CD14-positive monocyte (primary cell): ENCODE measurements around the gene TIPARP. TPM values are rescaled to one million over a fixed set of nuclear protein-coding genes. Genes with fewer than 3 reads are reported as not detected.
"Not testable (repeated sequence)": the region's sequence is repeated elsewhere in the genome, so short reads cannot be mapped to it uniquely, and the experiment has no call there.

Experiments
- DNase-seq, 3 donors: peaks; one replicate each; pipeline ENCODE4 v3.0.0-alpha.2; 2011 to 2022
- H2AFZ ChIP-seq: 2 replicates; pipeline ENCODE4 v1.6.0; 2012; ENCODE audit warnings: mild to moderate bottlenecking, low read depth, low read length, inconsistent platforms; ENCODE audit not compliant: insufficient read depth, poor library complexity, severe bottlenecking
- H3K27ac ChIP-seq, 2 donors: 1 replicate in 1 of 2; 2 replicates in 1 of 2; pipeline ENCODE4 v1.5.1; 2012 to 2013; ENCODE audit warnings: low read length in 2 of 2, control low read depth in 1 of 2, inconsistent platforms in 1 of 2, low read depth in 1 of 2, mild to moderate bottlenecking in 1 of 2
- H3K27me3 ChIP-seq, 2 donors: one replicate each; pipeline versions ENCODE4 v1.6.0 to v1.6.1; 2011 to 2013; ENCODE audit warnings: low read length in 2 of 2; ENCODE audit not compliant: control insufficient read depth in 2 of 2, insufficient read depth in 2 of 2
- H3K36me3 ChIP-seq, 2 donors: replicated peaks in 1 of 2; 1 replicate in 1 of 2; 2 replicates in 1 of 2; pipeline versions ENCODE4 v1.5.1 to v1.6.1; 2012 to 2013; ENCODE audit warnings: low read length in 2 of 2, control low read depth in 1 of 2, inconsistent platforms in 1 of 2, mild to moderate bottlenecking in 1 of 2; ENCODE audit not compliant: insufficient read depth in 2 of 2, control insufficient read depth in 1 of 2
- H3K4me1 ChIP-seq, 2 donors: 1 replicate in 1 of 2; 2 replicates in 1 of 2; pipeline versions ENCODE4 v1.5.1 to v1.6.1; 2012 to 2013; ENCODE audit warnings: low read length in 2 of 2, control low read depth in 1 of 2, inconsistent platforms in 1 of 2, mild to moderate bottlenecking in 1 of 2, moderate library complexity in 1 of 2; ENCODE audit not compliant: insufficient read depth in 2 of 2, control insufficient read depth in 1 of 2
- H3K4me2 ChIP-seq: replicated peaks from 2 replicates; pipeline ENCODE3; 2012; ENCODE audit warnings: low read length, moderate library complexity, mild to moderate bottlenecking; ENCODE audit not compliant: poor library complexity, severe bottlenecking; ENCODE audit errors: extremely low read depth
- H3K4me3 ChIP-seq, 3 experiments: fragments of 200-600 bp in 1 of 3; sonication (generic) in 1 of 3; replicated peaks in 1 of 3; 1 replicate in 2 of 3; 2 replicates in 1 of 3; pipeline ENCODE4 v1.5.1; 2011 to 2013; ENCODE audit warnings: low read length in 3 of 3, mild to moderate bottlenecking in 3 of 3, control low read depth in 2 of 3, low read depth in 2 of 3, inconsistent platforms in 1 of 3, moderate library complexity in 1 of 3
- H3K79me2 ChIP-seq: 2 replicates; pipeline ENCODE4 v1.6.0; 2012; ENCODE audit warnings: mild to moderate bottlenecking, control low read depth, inconsistent platforms, low read length, moderate library complexity; ENCODE audit not compliant: insufficient read depth
- H3K9ac ChIP-seq: 2 replicates; pipeline ENCODE4 v1.6.0; 2017; ENCODE audit warnings: low read length, mild to moderate bottlenecking; ENCODE audit not compliant: insufficient read depth, poor library complexity, severe bottlenecking
- H3K9me3 ChIP-seq, 2 donors: replicated peaks in 1 of 2; 1 replicate in 1 of 2; 2 replicates in 1 of 2; pipeline versions ENCODE4 v1.5.1 to v1.6.1; 2012 to 2013; ENCODE audit warnings: low read length in 2 of 2, control low read depth in 1 of 2; ENCODE audit not compliant: control insufficient read depth in 1 of 2, insufficient read depth in 1 of 2
- H4K20me1 ChIP-seq: 2 replicates; pipeline ENCODE4 v1.6.0; 2012; ENCODE audit warnings: mild to moderate bottlenecking, low read length, control low read depth, moderate library complexity; ENCODE audit not compliant: insufficient read depth
- H3K27ac Mint-ChIP-seq, 7 donors: one replicate each; pipeline ENCODE4 v1.8.0; 2020; ENCODE audit warnings: mild to moderate bottlenecking in 7 of 7, mixed read lengths in 7 of 7, moderate library complexity in 6 of 7, inconsistent platforms in 2 of 7
- H3K27me3 Mint-ChIP-seq, 3 donors: one replicate each; pipeline ENCODE4 v1.8.0; 2021 to 2022; ENCODE audit warnings: low read depth in 3 of 3, mild to moderate bottlenecking in 3 of 3, mixed read lengths in 3 of 3, moderate library complexity in 3 of 3, inconsistent platforms in 1 of 3
- H3K36me3 Mint-ChIP-seq, 2 donors: one replicate each; pipeline ENCODE4 v1.8.0; 2020; ENCODE audit warnings: mixed read lengths in 2 of 2, inconsistent platforms in 1 of 2, mild to moderate bottlenecking in 1 of 2
- H3K4me1 Mint-ChIP-seq: one replicate; pipeline ENCODE4 v1.8.0; 2020; ENCODE audit warnings: mild to moderate bottlenecking, mixed read lengths
- H3K4me3 Mint-ChIP-seq, 2 donors: one replicate each; pipeline ENCODE4 v1.8.0; 2020; ENCODE audit warnings: mild to moderate bottlenecking in 2 of 2, mixed read lengths in 2 of 2, moderate library complexity in 1 of 2
- H3K9me3 Mint-ChIP-seq, 7 donors: one replicate each; pipeline ENCODE4 v1.8.0; 2020 to 2022; ENCODE audit warnings: mixed read lengths in 7 of 7, mild to moderate bottlenecking in 6 of 7, moderate library complexity in 6 of 7, inconsistent platforms in 2 of 7
- CTCF ChIP-seq: fragments of 200-600 bp; IDR thresholded peaks from one replicate; pipeline ENCODE4 v1.8.0; 2022; ENCODE audit warnings: antibody characterized with exemption, mild to moderate bottlenecking
- WGBS: methylation state at CpG from one replicate; pipeline ENCODE4 v1.1.5; 2013; ENCODE audit warnings: missing lambda C conversion rate; ENCODE audit not compliant: insufficient coverage; 5-methylcytosine and 5-hydroxymethylcytosine counted together
- intact Hi-C, 2 donors: fragments of 100-400 bp; cut with micrococcal nuclease; formaldehyde crosslinking; loops; one replicate each; pipeline versions ENCODE4 v1.15.0 to v1.15.1; 2023
- polyA plus RNA-seq, 3 donors: library from polyadenylated mRNA; depleted of rRNA in 1 of 3; unstranded in 2 of 3; stranded (reverse) in 1 of 3; fragments of 300-500 nt in 2 of 3; fragments of >200 nt in 1 of 3; fragmentation: Illumina TruSeq in 2 of 3; gene quantifications; 1 replicate in 2 of 3; 2 replicates in 1 of 3; pipeline ENCODE4 v1.2.3, GENCODE V29; 2012 to 2021

The TIPARP gene
- polyA plus RNA-seq, 3 donors, result 12.7 to 42.5 (median 16.7) TPM

- Histone ChIP-seq H3K36me3 (no peaks in the 10 kb centered on the region), H2AFZ (no peak overlapping the region), H3K27ac (no peak overlapping the region), H3K9me3 (no peaks in the 10 kb centered on the region), H3K4me1 (no peaks in the 10 kb centered on the region), H4K20me1 (no peaks in the 10 kb centered on the region), H3K79me2 (no peaks in the 10 kb centered on the region), H3K9ac (no peak overlapping the region), H3K4me3 (no peak overlapping the region), H3K27me3 (no peaks in the 10 kb centered on the region), H3K4me2 (no peak overlapping the region)
- no peak overlapping the region for H3K27ac Mint-ChIP-seq
- 96% methylated on average over 2 of the region's 4 CpGs for WGBS
- no peaks in the 10 kb centered on the region for H3K36me3 Mint-ChIP-seq
- intact Hi-C loops, result no loop called here
- no peak for TF ChIP-seq CTCF
- no peaks in the 10 kb centered on the region for H3K4me1 Mint-ChIP-seq
- peaks cover 0 to 3% (median 0%) of the 10 kb centered on the region in 7 donors for H3K9me3 Mint-ChIP-seq
- no peak for DNase-seq
- H3K27me3 Mint-ChIP-seq, result peaks cover 0 to 3% (median 2%) of the 10 kb centered on the region in 3 donors
- H3K4me3 Mint-ChIP-seq, result no peak overlapping the region
Observed at GRCh38 chr3:156732715-156733421, 58.5 kb downstream of the TIPARP start.

GRCh38 chr3:156734661-156735060 lies 60.3 kb downstream of the TIPARP start:
- H3K9me3 ChIP-seq, H2AFZ ChIP-seq: not testable (repeated sequence)
- no CpG with 5 or more reads among the region's 3 CpGs for WGBS

More at GRCh38 chr3:156734661-156735060, 60.3 kb downstream of the TIPARP start:
- H3K27me3 Mint-ChIP-seq, H3K36me3 ChIP-seq, DNase-seq, H3K79me2 ChIP-seq, H3K9me3 Mint-ChIP-seq, H3K36me3 Mint-ChIP-seq, H4K20me1 ChIP-seq, H3K4me3 Mint-ChIP-seq, H3K4me3 ChIP-seq, H3K4me1 ChIP-seq, H3K27ac Mint-ChIP-seq, H3K9ac ChIP-seq, H3K4me2 ChIP-seq, H3K27ac ChIP-seq, H3K4me1 Mint-ChIP-seq, H3K27me3 ChIP-seq, intact Hi-C loops: not testable (repeated sequence)
